Lower leg skin (tissue), 4 donors: ENCODE results near the gene IRS1. TPM values are rescaled to one million over a fixed set of nuclear protein-coding genes. Genes with fewer than 3 reads are reported as not detected.

Source experiments
- DNase-seq, 2 donors: peaks; one replicate each; pipeline ENCODE4 v3.0.0-alpha.2; 2019; ENCODE audit warnings: low spot score in 2 of 2
- H3K4me3 ChIP-seq: fragments of 200-600 bp; sonication (generic); 2 replicates; pipeline ENCODE4 v1.5.1; 2017; ENCODE audit warnings: mild to moderate bottlenecking, low read depth; ENCODE audit not compliant: poor library complexity, severe bottlenecking
- POLR2A ChIP-seq, 2 donors: fragments of 450-650 bp; IDR thresholded peaks; one replicate each; pipeline ENCODE4 v1.6.1; 2016 to 2017; ENCODE audit warnings: antibody characterized with exemption in 2 of 2, mild to moderate bottlenecking in 1 of 2, moderate library complexity in 1 of 2
- WGBS, 2 donors: methylation state at CpG; one replicate each; pipeline ENCODE4 v1.1.5; 2018; 5-methylcytosine and 5-hydroxymethylcytosine counted together
- intact Hi-C: fragments of 100-400 bp; cut with DNase I; formaldehyde crosslinking; loops from one replicate; pipeline ENCODE4 v1.15.0; 2023; ENCODE audit warnings: low total_unique reads
- total RNA-seq, 4 donors: library from RNA; depleted of rRNA; stranded (reverse); fragments of >200 nt; gene quantifications; one replicate each; pipeline ENCODE4 v1.1.0, GENCODE V29; 2016
- TF ChIP-seq, protein P1 (sequence below), 3 donors: fragments of 450-650 bp; IDR thresholded peaks; one replicate each; pipeline ENCODE4 v1.5.1; 2016; ENCODE audit warnings: antibody characterized with exemption in 3 of 3, mild to moderate bottlenecking in 3 of 3, moderate library complexity in 2 of 3

IRS1 gene
- total RNA-seq, 4 donors from 2014 or later, result 16.9 to 55.0 (median 25.4) TPM

DNA sequence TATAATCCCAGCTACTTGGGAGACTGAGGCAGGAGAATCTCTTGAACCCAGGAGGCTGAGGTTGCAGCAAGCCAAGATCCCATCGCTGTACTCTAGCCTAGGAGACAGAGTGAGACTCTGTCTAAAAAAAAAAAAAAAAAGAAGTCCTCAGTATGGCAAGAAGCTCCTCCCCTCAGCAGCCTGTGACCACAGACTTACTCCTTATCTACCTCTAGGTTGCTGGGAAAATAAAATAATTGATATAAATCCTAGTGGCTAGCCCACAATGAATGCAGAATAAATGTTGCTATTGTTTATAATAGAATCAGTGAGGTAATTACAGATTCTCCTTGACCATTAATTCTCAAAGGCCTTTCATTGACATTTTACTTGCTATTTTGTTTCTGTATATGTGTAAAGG, 70.6 kb downstream of the IRS1 start:
- no peak for DNase-seq
- TF ChIP-seq, protein P1, sequence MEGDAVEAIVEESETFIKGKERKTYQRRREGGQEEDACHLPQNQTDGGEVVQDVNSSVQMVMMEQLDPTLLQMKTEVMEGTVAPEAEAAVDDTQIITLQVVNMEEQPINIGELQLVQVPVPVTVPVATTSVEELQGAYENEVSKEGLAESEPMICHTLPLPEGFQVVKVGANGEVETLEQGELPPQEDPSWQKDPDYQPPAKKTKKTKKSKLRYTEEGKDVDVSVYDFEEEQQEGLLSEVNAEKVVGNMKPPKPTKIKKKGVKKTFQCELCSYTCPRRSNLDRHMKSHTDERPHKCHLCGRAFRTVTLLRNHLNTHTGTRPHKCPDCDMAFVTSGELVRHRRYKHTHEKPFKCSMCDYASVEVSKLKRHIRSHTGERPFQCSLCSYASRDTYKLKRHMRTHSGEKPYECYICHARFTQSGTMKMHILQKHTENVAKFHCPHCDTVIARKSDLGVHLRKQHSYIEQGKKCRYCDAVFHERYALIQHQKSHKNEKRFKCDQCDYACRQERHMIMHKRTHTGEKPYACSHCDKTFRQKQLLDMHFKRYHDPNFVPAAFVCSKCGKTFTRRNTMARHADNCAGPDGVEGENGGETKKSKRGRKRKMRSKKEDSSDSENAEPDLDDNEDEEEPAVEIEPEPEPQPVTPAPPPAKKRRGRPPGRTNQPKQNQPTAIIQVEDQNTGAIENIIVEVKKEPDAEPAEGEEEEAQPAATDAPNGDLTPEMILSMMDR (IDR thresholded peaks at IDR 0.05), result no peak
- no peak for TF ChIP-seq POLR2A (IDR thresholded peaks at IDR 0.05)
- 87 to 100% methylated on average over 1 of the region's 1 CpG for WGBS, 2 donors
- intact Hi-C loops, result no loop called here
- H3K4me3 ChIP-seq, result no peak overlapping the region

DNA sequence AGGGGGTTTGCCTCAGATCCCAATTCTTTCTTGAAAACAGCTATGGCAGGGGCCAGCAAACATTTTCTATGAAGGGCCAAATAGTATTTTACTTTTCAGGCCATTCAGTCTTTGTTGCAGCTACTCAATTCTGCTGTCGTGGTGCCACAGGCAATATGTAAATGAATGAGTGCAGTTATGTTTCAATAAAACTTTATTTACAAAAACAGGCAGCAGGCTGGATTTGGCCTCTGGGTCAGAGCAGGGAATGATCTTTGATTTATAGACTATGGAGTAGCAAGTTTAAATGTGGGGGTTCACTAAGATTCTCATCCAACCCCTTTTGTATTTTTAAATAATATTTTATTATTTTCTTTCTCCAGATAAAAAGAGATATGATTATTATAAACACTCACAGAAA, 72.4 kb downstream of the IRS1 start:
- H3K4me3 ChIP-seq, result no peak overlapping the region
- 35 to 60% methylated on average over 1 of the region's 1 CpG for WGBS, 2 donors
- intact Hi-C loops, result loop anchor here (2.0 kb wide), 1 partner anchor 70 kb away; no protein-coding TSS in a partner anchor
- TF ChIP-seq, protein P1 (IDR thresholded peaks at IDR 0.05), result no peak
- TF ChIP-seq POLR2A (IDR thresholded peaks at IDR 0.05), result no peak
- no peak for DNase-seq

DNA sequence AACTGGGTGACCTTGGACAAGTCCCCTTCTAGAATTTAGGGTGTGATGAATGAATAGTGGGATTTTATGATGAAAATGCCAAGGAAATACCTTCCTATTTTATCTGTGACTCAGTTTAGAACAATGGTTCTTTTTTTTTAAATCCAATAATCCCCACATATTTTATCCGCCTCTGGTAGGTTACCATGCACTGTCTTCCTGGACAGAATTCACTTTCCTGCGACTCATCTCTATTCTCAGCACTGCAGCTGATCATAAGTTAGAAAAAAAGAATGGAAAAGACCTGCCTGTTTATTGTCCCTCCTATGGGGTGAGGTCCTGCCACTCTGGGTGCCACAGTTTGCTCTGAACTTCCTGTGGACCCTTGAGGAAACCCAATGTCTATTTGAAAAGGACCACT, 73.1 kb downstream of the IRS1 start:
- TF ChIP-seq, protein P1 (IDR thresholded peaks at IDR 0.05), result no peak
- DNase-seq, result no peak
- intact Hi-C loops, result loop anchor here (2.0 kb wide), 1 partner anchor 70 kb away; no protein-coding TSS in a partner anchor
- H3K4me3 ChIP-seq, result no peak overlapping the region
- 70 to 76% methylated on average over 2 of the region's 2 CpGs for WGBS, 2 donors

DNA sequence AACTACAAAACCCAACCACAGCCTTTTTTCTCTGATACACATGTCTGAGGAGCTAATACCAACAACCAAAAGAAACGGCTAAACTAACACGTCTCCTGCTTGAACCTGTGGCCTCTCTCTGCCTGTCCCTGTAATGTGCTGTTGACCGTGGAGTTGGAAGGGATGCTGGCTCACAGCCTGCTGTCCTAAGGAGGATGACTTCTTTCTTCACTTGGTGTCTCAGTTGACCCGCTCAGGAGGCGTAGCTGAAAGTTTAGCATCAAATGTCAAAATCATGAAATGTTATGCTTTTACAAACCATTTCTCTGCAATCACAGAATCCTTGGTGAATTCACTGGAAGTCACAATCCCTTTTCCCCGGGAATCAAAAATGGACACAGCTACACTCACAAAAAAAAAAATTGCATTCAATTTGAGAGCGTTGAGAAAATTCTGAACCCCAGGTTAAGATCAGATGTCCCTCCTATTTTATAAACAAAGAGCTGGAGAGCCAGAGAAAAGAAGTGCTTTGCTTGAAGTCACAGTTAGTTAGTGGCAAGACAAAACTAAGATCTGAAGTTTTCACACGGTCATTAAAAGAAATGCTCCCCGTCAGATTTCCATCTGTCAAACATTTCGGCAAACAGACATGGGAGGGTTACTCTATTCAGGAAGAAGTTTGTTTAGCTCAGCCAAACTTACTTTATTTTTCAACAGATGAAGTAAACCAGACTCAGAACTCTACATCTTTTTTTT, 74.3 kb downstream of the IRS1 start:
- 68 to 69% methylated on average over 10 of the region's 10 CpGs for WGBS, 2 donors
- intact Hi-C loops, result no loop called here
- no peak overlapping the region for H3K4me3 ChIP-seq
- TF ChIP-seq, protein P1 (IDR thresholded peaks at IDR 0.05), result no peak
- TF ChIP-seq POLR2A (IDR thresholded peaks at IDR 0.05), result no peak
- no peak for DNase-seq

DNA sequence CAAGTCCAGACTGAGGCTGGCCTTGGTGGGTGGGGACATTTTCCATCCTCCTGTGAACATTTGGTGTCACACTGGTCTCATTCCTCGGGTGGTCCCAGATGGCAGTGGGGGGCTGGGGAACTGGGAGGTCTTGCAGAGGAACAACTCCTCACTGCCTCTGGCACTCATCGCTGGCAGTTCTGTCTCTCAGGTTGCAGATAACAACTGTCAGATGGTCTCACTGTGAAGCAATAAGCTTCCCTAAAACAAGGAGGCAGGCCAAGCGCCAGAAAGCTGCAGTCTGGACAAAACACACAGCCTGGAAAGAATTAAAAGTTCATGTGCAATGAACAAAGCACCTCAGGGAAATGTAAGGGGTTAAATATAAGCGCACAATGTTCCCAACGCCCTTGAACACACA, 78.1 kb downstream of the IRS1 start:
- 42 to 44% methylated on average over 5 of the region's 5 CpGs for WGBS, 2 donors
- no peak overlapping the region for H3K4me3 ChIP-seq
- peak; percentile 35 to 86 for DNase-seq
- TF ChIP-seq, protein P1 (IDR thresholded peaks at IDR 0.05), result no peak
- no peak for TF ChIP-seq POLR2A (IDR thresholded peaks at IDR 0.05)
- intact Hi-C loops, result no loop called here

DNA sequence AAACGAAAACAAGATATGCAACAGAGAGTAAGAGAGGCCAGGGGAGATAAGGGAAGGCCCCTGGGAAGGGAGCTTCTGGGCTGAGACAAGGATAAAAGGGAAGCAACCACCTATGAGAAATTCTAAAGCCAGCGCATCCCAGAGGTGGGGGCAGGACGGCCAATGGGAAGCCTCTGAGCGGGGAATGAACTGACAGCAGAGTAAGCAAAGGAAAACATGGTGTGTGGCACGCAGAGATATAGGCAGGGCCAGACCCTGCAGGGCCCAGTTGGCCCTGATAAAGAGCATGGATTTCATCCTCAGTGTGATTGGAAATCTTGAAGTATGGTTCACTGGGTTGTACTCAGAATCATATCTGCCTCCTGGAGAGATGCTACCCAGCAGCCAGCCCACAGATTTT, 78.7 kb downstream of the IRS1 start:
- intact Hi-C loops, result no loop called here
- no peak overlapping the region for H3K4me3 ChIP-seq
- TF ChIP-seq, protein P1 (IDR thresholded peaks at IDR 0.05), result no peak
- no peak for TF ChIP-seq POLR2A (IDR thresholded peaks at IDR 0.05)
- WGBS, 2 donors, result 86 to 93% methylated on average over 5 of the region's 5 CpGs
- DNase-seq, result no peak
